Fibroblast of lung (primary cell): ENCODE results near the gene UBN1. TPM values are rescaled to one million over a fixed set of nuclear protein-coding genes. Genes with fewer than 3 reads are reported as not detected.

Experiments
- DNase-seq, 2 donors: peaks; one replicate each; pipeline versions ENCODE4 v3.0.0 to v3.0.0-alpha.2; 2010; ENCODE audit warnings: low read depth in 2 of 2
- H2AFZ ChIP-seq: 2 replicates; pipeline ENCODE4 v1.5.1; 2012; ENCODE audit warnings: low read length, control low read depth, inconsistent platforms
- H3K27ac ChIP-seq: 2 replicates; pipeline ENCODE4 v1.5.1; 2011; ENCODE audit warnings: low read length, control low read depth; ENCODE audit not compliant: insufficient read depth
- H3K27me3 ChIP-seq: 2 replicates; pipeline ENCODE4 v1.5.1; 2011; ENCODE audit warnings: mild to moderate bottlenecking, low read length; ENCODE audit not compliant: control insufficient read depth, insufficient read depth
- H3K36me3 ChIP-seq: 2 replicates; pipeline ENCODE4 v1.5.1; 2011; ENCODE audit warnings: low read length; ENCODE audit not compliant: control insufficient read depth, insufficient read depth
- H3K4me1 ChIP-seq: 2 replicates; pipeline ENCODE4 v1.5.1; 2011; ENCODE audit warnings: low read length; ENCODE audit not compliant: control insufficient read depth, insufficient read depth; ENCODE audit errors: extremely low read depth
- H3K4me2 ChIP-seq: 2 replicates; pipeline ENCODE4 v1.5.1; 2011; ENCODE audit warnings: low read length, control low read depth; ENCODE audit not compliant: insufficient read depth; ENCODE audit errors: extremely low read depth
- H3K4me3 ChIP-seq, 4 experiments: fragments of 200-600 bp in 1 of 4; sonication (generic) in 1 of 4; replicated peaks in 1 of 4; 2 replicates each; pipeline ENCODE4 v1.5.1; 2011 to 2016; ENCODE audit warnings: low read length in 4 of 4, low read depth in 3 of 4, mild to moderate bottlenecking in 3 of 4, control low read depth in 2 of 4, inconsistent platforms in 1 of 4, mixed read lengths in 1 of 4; ENCODE audit not compliant: insufficient read depth in 1 of 4; ENCODE audit errors: control extremely low read depth in 1 of 4
- H3K79me2 ChIP-seq: 2 replicates; pipeline ENCODE4 v1.5.1; 2012; ENCODE audit warnings: mild to moderate bottlenecking, low read length, inconsistent platforms; ENCODE audit not compliant: control insufficient read depth, insufficient read depth
- H3K9ac ChIP-seq: 2 replicates; pipeline ENCODE4 v1.5.1; 2011; ENCODE audit warnings: mild to moderate bottlenecking, low read length, control low read depth; ENCODE audit not compliant: insufficient read depth
- H3K9me3 ChIP-seq: 2 replicates; pipeline ENCODE4 v1.5.1; 2012; ENCODE audit warnings: low read depth, low read length; ENCODE audit not compliant: control insufficient read depth, insufficient read depth
- H4K20me1 ChIP-seq: 2 replicates; pipeline ENCODE4 v1.5.1; 2011; ENCODE audit warnings: low read length; ENCODE audit not compliant: control insufficient read depth, insufficient read depth; ENCODE audit errors: extremely low read depth
- CTCF ChIP-seq, 2 donors: IDR thresholded peaks in 1 of 2; conservative IDR thresholded peaks in 1 of 2; 1 replicate in 1 of 2; 2 replicates in 1 of 2; pipeline ENCODE4 v1.5.1; 2011 to 2012; ENCODE audit warnings: low read length in 2 of 2, control low read depth in 1 of 2, inconsistent platforms in 1 of 2, low read depth in 1 of 2, mild to moderate bottlenecking in 1 of 2
- EZH2 ChIP-seq: IDR thresholded peaks from 2 replicates; pipeline ENCODE4 v1.5.1; 2012; ENCODE audit warnings: low read length, control low read depth, mild to moderate bottlenecking; ENCODE audit errors: missing control alignments
- polyA plus RNA-seq, 2 donors: library from polyadenylated mRNA; depleted of rRNA in 1 of 2; stranded (reverse) in 1 of 2; unstranded in 1 of 2; fragments of >200 nt; gene quantifications; 2 replicates each; pipeline ENCODE4 v1.2.1, GENCODE V29; 2011 to 2012; ENCODE audit warnings: missing spikeins in 1 of 2
- total RNA-seq: library from RNA; depleted of rRNA; stranded (reverse); fragments of >200 nt; gene quantifications from 2 replicates; pipeline ENCODE4 v1.2.1, GENCODE V29; 2014

UBN1 gene
- total and polyA plus RNA-seq, 2 donors (not counting 1 experiment from before 2014, with no cell fraction given), result 13.6 to 21.1 TPM

DNA sequence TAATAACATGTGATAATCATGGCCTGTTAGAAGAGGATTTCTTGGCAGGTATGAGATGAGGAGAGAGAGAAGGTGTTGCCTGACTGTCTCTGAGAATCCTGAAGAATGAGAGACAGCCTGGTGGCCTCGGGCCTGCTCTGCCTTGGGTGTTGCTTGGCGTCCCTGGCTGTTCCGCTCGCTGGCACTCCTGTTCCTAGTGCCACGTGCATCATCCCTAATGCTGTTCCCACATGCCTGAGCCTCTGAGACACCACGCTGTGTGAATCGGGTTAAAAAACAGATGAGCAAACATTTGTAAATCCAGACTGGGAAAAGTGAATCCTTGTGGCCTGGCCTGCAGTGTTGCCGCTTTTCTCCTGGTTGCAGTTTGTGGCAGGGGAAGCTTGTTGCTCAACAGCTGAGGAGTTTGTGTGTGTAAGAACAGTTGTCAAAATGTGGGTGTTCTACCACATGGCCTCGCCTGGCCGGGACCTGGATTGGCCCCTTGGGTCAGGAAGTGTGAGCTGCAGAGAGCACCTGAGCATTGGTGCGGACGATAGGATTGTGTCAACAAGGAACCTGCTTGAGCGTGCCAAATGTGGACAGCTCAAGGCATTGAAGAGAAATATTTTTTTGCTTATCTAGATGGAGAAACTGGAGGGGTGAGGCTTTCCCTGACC lies 22.0 kb downstream of the UBN1 start:
- H3K36me3 ChIP-seq, result peaks cover 24% of the 10 kb centered on the region

GRCh38 chr16:4870138-4870671 lies 22.9 kb downstream of the UBN1 start:
- no peak overlapping the region for H3K9ac ChIP-seq
- peaks cover 35% of the 10 kb centered on the region for H3K79me2 ChIP-seq
- H2AFZ ChIP-seq, result no peak overlapping the region
- no peak overlapping the region for H3K4me3 ChIP-seq
- no peak overlapping the region for H3K27ac ChIP-seq
- no peaks in the 10 kb centered on the region for H3K27me3 ChIP-seq
- peaks cover 1% of the 10 kb centered on the region for H4K20me1 ChIP-seq
- no peak for TF ChIP-seq CTCF (conservative IDR thresholded peaks at IDR 0.05 in 1 of 2, IDR thresholded peaks at IDR 0.05 in 1 of 2; ENCODE audit: low read depth in 1 of 2, low read length in 2 of 2)
- no peak for TF ChIP-seq EZH2
- H3K4me2 ChIP-seq, result no peak overlapping the region
- no peak for DNase-seq
- H3K36me3 ChIP-seq, result peaks cover 24% of the 10 kb centered on the region
- no peaks in the 10 kb centered on the region for H3K9me3 ChIP-seq
- no peaks in the 10 kb centered on the region for H3K4me1 ChIP-seq

More for the DNA sequence above, 22.0 kb downstream of the UBN1 start:
- Histone ChIP-seq H3K9me3 (no peaks in the 10 kb centered on the region), H3K27me3 (no peaks in the 10 kb centered on the region), H3K4me2 (no peak overlapping the region), H3K9ac (no peak overlapping the region), H3K4me1 (no peaks in the 10 kb centered on the region), H3K4me3 (no peak overlapping the region), H3K79me2 (peaks cover 42% of the 10 kb centered on the region), H3K27ac (no peak overlapping the region), H4K20me1 (peaks cover 1% of the 10 kb centered on the region), H2AFZ (no peak overlapping the region)
- no peak for DNase-seq
- TF ChIP-seq EZH2 (no peak), CTCF (conservative IDR thresholded peaks at IDR 0.05 in 1 of 2, IDR thresholded peaks at IDR 0.05 in 1 of 2; ENCODE audit: low read depth in 1 of 2, low read length in 2 of 2) (no peak)

- H3K27me3 ChIP-seq, result no peaks in the 10 kb centered on the region
- H3K9me3 ChIP-seq, result no peaks in the 10 kb centered on the region
- H3K4me2 ChIP-seq, result no peak overlapping the region
- H2AFZ ChIP-seq, result no peak overlapping the region
- peaks cover 1% of the 10 kb centered on the region for H4K20me1 ChIP-seq
- no peak overlapping the region for H3K9ac ChIP-seq
- no peaks in the 10 kb centered on the region for H3K4me1 ChIP-seq
- DNase-seq, result no peak
- H3K36me3 ChIP-seq, result peaks cover 28% of the 10 kb centered on the region
- H3K27ac ChIP-seq, result no peak overlapping the region
- H3K79me2 ChIP-seq, result peaks cover 30% of the 10 kb centered on the region
- TF ChIP-seq EZH2 (no peak), CTCF (conservative IDR thresholded peaks at IDR 0.05 in 1 of 2, IDR thresholded peaks at IDR 0.05 in 1 of 2; ENCODE audit: low read depth in 1 of 2, low read length in 2 of 2) (no peak)
- H3K4me3 ChIP-seq, result no peak overlapping the region
Observed at GRCh38 chr16:4871071-4871470, 23.8 kb downstream of the UBN1 start.
